Vagina (tissue), 2 donors: ENCODE data around the gene PBXIP1.

Experiments
- POLR2A ChIP-seq, 2 donors: fragments of 450-650 bp; IDR thresholded peaks; one replicate each; pipeline ENCODE4 v1.6.1; 2017; ENCODE audit warnings: antibody characterized with exemption in 2 of 2, mild to moderate bottlenecking in 2 of 2, moderate library complexity in 2 of 2
- POLR2AphosphoS5 ChIP-seq, 2 donors: sonication (generic); formaldehyde crosslinking; IDR thresholded peaks; one replicate each; pipeline ENCODE4 v1.9.0; 2017; ENCODE audit warnings: antibody characterized with exemption in 2 of 2, mild to moderate bottlenecking in 2 of 2, low read depth in 1 of 2; ENCODE audit not compliant: insufficient read depth in 1 of 2
- TF ChIP-seq, protein P1 (sequence below), 3 experiments: fragments of 450-650 bp in 2 of 3; fragments of 200-600 bp in 1 of 3; sonication (generic) in 1 of 3; IDR thresholded peaks; one replicate each; pipeline ENCODE4 v1.5.1; 2017 to 2019; ENCODE audit warnings: antibody characterized with exemption in 3 of 3, mild to moderate bottlenecking in 2 of 3, moderate library complexity in 2 of 3

GRCh38 chr1:154993572-154994268, 37.8 kb upstream of the PBXIP1 start, which contains the start of gene LENEP:
- TF ChIP-seq, protein P1, sequence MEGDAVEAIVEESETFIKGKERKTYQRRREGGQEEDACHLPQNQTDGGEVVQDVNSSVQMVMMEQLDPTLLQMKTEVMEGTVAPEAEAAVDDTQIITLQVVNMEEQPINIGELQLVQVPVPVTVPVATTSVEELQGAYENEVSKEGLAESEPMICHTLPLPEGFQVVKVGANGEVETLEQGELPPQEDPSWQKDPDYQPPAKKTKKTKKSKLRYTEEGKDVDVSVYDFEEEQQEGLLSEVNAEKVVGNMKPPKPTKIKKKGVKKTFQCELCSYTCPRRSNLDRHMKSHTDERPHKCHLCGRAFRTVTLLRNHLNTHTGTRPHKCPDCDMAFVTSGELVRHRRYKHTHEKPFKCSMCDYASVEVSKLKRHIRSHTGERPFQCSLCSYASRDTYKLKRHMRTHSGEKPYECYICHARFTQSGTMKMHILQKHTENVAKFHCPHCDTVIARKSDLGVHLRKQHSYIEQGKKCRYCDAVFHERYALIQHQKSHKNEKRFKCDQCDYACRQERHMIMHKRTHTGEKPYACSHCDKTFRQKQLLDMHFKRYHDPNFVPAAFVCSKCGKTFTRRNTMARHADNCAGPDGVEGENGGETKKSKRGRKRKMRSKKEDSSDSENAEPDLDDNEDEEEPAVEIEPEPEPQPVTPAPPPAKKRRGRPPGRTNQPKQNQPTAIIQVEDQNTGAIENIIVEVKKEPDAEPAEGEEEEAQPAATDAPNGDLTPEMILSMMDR (IDR thresholded peaks at IDR 0.05), result no peak
- TF ChIP-seq POLR2A (IDR thresholded peaks at IDR 0.05), result no peak
- TF ChIP-seq POLR2AphosphoS5 (IDR thresholded peaks at IDR 0.05; ENCODE audit: insufficient read depth in 1 of 2, low read depth in 1 of 2), result no peak
